ENCODE data around the gene GNAO1.

GNAO1 gene

DNA sequence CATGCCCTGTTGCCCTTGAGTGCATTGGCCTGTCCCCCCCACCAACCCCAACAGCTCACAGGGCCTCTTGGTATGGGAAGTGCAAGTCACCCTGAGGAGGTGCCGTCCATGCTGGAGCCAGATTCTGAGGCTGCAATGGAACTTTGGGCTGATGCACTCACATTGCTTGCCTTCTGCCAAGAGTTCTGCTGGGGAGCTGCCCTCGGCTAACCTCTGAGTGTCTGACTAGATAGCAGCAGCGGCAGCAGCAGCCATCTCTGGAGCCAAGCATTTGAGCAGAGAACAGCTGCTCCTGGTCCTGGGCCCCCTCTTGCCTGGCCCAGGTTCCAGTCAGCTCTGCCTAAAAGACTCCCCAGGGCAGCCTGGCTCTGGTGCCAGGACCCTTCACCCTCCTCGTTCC lies 61.5 kb downstream of the GNAO1 start:
- Histone ChIP-seq H3K9me3 (ENCODE audit: control insufficient read depth, insufficient read depth, low read depth, low read length) (no peaks in the 10 kb centered on the region), H3K4me1 (ENCODE audit: control insufficient read depth, insufficient read depth, low read length) (no peaks in the 10 kb centered on the region), H3K27ac (ENCODE audit: extremely low read depth, low read depth, low read length) (no peak overlapping the region), H3K36me3 (ENCODE audit: control insufficient read depth in 2 of 2, insufficient read depth in 1 of 2, low read length in 2 of 2) (no peaks in the 10 kb centered on the region), H3K4me3 (ENCODE audit: low read depth, low read length) (no peak overlapping the region)
- CTCF ChIA-PET: interaction anchor here (0.9 kb wide), 1 partner anchor 12 kb away, joined by 3 read pairs; no protein-coding TSS in a partner anchor
- TF ChIP-seq ZNF501 (tag by site-specific recombination; IDR thresholded peaks at IDR 0.05): no peak
- TF ChIP-seq ZNF184 (tag by site-specific recombination; IDR thresholded peaks at IDR 0.05): no peak
- no peak for TF ChIP-seq BCL11B (tag by site-specific recombination; IDR thresholded peaks at IDR 0.05; ENCODE audit: low read depth)
- TF ChIP-seq GFI1B (tag by site-specific recombination; IDR thresholded peaks at IDR 0.05): no peak
- TF ChIP-seq ZNF776 (tag by site-specific recombination; IDR thresholded peaks at IDR 0.05; ENCODE audit: borderline replicate concordance): no peak
- TF ChIP-seq ZFP3 (tag by site-specific recombination; IDR thresholded peaks at IDR 0.05; ENCODE audit: low read depth): no peak
- TF ChIP-seq, protein P1, sequence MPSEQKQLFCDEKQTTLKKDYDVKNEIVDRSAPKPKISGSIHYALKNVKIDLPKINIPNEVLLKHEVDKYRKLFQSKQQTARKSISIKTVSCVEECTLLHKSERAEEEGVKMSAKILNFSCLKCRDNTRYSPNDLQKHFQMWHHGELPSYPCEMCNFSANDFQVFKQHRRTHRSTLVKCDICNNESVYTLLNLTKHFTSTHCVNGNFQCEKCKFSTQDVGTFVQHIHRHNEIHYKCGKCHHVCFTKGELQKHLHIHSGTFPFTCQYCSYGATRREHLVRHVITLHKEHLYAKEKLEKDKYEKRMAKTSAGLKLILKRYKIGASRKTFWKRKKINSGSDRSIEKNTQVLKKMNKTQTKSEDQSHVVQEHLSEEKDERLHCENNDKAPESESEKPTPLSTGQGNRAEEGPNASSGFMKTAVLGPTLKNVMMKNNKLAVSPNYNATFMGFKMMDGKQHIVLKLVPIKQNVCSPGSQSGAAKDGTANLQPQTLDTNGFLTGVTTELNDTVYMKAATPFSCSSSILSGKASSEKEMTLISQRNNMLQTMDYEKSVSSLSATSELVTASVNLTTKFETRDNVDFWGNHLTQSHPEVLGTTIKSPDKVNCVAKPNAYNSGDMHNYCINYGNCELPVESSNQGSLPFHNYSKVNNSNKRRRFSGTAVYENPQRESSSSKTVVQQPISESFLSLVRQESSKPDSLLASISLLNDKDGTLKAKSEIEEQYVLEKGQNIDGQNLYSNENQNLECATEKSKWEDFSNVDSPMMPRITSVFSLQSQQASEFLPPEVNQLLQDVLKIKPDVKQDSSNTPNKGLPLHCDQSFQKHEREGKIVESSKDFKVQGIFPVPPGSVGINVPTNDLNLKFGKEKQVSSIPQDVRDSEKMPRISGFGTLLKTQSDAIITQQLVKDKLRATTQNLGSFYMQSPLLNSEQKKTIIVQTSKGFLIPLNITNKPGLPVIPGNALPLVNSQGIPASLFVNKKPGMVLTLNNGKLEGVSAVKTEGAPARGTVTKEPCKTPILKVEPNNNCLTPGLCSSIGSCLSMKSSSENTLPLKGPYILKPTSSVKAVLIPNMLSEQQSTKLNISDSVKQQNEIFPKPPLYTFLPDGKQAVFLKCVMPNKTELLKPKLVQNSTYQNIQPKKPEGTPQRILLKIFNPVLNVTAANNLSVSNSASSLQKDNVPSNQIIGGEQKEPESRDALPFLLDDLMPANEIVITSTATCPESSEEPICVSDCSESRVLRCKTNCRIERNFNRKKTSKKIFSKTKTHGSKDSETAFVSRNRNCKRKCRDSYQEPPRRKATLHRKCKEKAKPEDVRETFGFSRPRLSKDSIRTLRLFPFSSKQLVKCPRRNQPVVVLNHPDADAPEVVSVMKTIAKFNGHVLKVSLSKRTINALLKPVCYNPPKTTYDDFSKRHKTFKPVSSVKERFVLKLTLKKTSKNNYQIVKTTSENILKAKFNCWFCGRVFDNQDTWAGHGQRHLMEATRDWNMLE (tag by site-specific recombination; conservative IDR thresholded peaks at IDR 0.05; ENCODE audit: low read depth): no peak
- TF ChIP-seq, protein P2, sequence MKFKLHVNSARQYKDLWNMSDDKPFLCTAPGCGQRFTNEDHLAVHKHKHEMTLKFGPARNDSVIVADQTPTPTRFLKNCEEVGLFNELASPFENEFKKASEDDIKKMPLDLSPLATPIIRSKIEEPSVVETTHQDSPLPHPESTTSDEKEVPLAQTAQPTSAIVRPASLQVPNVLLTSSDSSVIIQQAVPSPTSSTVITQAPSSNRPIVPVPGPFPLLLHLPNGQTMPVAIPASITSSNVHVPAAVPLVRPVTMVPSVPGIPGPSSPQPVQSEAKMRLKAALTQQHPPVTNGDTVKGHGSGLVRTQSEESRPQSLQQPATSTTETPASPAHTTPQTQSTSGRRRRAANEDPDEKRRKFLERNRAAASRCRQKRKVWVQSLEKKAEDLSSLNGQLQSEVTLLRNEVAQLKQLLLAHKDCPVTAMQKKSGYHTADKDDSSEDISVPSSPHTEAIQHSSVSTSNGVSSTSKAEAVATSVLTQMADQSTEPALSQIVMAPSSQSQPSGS (tag by site-specific recombination; IDR thresholded peaks at IDR 0.05; ENCODE audit: low read depth): no peak
- TF ChIP-seq ZBTB20 (tag by site-specific recombination; IDR thresholded peaks at IDR 0.05): no peak
- TF ChIP-seq, protein P3, sequence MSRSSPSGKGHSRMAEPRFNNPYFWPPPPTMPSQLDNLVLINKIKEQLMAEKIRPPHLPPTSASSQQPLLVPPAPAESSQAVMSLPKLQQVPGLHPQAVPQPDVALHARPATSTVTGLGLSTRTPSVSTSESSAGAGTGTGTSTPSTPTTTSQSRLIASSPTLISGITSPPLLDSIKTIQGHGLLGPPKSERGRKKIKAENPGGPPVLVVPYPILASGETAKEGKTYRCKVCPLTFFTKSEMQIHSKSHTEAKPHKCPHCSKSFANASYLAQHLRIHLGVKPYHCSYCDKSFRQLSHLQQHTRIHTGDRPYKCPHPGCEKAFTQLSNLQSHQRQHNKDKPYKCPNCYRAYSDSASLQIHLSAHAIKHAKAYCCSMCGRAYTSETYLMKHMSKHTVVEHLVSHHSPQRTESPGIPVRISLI (tag by site-specific recombination; IDR thresholded peaks at IDR 0.05): no peak
- no peak for TF ChIP-seq HOXC10 (CRISPR knock-in tag; IDR thresholded peaks at IDR 0.05)
- no peak for TF ChIP-seq ZNF112 (tag by site-specific recombination; IDR thresholded peaks at IDR 0.05)
- TF ChIP-seq ZNF558 (tag by site-specific recombination; IDR thresholded peaks at IDR 0.05): no peak
- no peak for TF ChIP-seq ZBTB17 (tag by site-specific recombination; IDR thresholded peaks at IDR 0.05)
- TF ChIP-seq, protein P4, sequence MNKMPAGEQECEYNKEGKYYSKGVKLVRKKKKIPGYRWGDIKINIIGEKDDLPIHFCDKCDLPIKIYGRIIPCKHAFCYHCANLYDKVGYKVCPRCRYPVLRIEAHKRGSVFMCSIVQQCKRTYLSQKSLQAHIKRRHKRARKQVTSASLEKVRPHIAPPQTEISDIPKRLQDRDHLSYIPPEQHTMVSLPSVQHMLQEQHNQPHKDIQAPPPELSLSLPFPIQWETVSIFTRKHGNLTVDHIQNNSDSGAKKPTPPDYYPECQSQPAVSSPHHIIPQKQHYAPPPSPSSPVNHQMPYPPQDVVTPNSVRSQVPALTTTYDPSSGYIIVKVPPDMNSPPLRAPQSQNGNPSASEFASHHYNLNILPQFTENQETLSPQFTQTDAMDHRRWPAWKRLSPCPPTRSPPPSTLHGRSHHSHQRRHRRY (tag by site-specific recombination; IDR thresholded peaks at IDR 0.05): no peak
- TF ChIP-seq, protein P5, sequence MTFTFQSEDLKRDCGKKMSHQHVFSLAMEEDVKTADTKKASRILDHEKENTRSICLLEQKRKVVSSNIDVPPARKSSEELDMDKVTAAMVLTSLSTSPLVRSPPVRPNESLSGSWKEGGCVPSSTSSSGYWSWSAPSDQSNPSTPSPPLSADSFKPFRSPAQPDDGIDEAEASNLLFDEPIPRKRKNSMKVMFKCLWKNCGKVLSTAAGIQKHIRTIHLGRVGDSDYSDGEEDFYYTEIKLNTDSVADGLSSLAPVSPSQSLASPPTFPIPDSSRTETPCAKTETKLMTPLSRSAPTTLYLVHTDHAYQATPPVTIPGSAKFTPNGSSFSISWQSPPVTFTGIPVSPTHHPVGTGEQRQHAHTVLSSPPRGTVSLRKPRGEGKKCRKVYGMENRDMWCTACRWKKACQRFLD (tag by site-specific recombination; IDR thresholded peaks at IDR 0.05): no peak
- TF ChIP-seq TCF7L2 (IDR thresholded peaks at IDR 0.05; ENCODE audit: borderline replicate concordance, low read depth, low read length): no peak
- TF ChIP-seq ZNF473 (tag by site-specific recombination; IDR thresholded peaks at IDR 0.05): no peak
- TF ChIP-seq ZNF621 (tag by site-specific recombination; IDR thresholded peaks at IDR 0.05): no peak
- TF ChIP-seq KLF8 (tag by site-specific recombination; IDR thresholded peaks at IDR 0.05): no peak
- POLR2A ChIA-PET: no interaction called here

Data from HEK293 (cell line).